Astrocyte (in vitro differentiated cells and primary cell): ENCODE data around the gene TBC1D9. TPM values are rescaled to one million over a fixed set of nuclear protein-coding genes. Genes with fewer than 3 reads are reported as not detected.

Experiments used
- DNase-seq: peaks from one replicate; pipeline ENCODE4 v3.0.0-alpha.2; 2010; ENCODE audit warnings: low read depth
- FAIRE-seq: peaks from 2 replicates; lab custom pipeline; 2011; peaks lifted over from hg19 to GRCh38; lab: Jason Lieb, UNC
- H2AFZ ChIP-seq: 2 replicates; pipeline ENCODE4 v1.6.0; 2012; ENCODE audit warnings: low read depth, low read length, inconsistent platforms
- H3K27ac ChIP-seq: 2 replicates; pipeline ENCODE4 v1.5.1; 2011; ENCODE audit warnings: low read depth, low read length, inconsistent platforms
- H3K27me3 ChIP-seq: 2 replicates; pipeline ENCODE4 v1.6.0; 2011; ENCODE audit warnings: low read length, inconsistent platforms; ENCODE audit not compliant: insufficient read depth
- H3K36me3 ChIP-seq: 2 replicates; pipeline ENCODE4 v1.5.1; 2011; ENCODE audit warnings: low read length, inconsistent platforms; ENCODE audit not compliant: insufficient read depth
- H3K4me1 ChIP-seq: 2 replicates; pipeline ENCODE4 v1.5.1; 2011; ENCODE audit warnings: low read length, inconsistent platforms; ENCODE audit not compliant: insufficient read depth
- H3K4me2 ChIP-seq: 2 replicates; pipeline ENCODE4 v1.6.0; 2012; ENCODE audit warnings: low read length, inconsistent platforms
- H3K4me3 ChIP-seq: 2 replicates; pipeline ENCODE4 v1.5.1; 2011; ENCODE audit warnings: low read depth, mild to moderate bottlenecking, low read length, inconsistent platforms; ENCODE audit not compliant: insufficient read depth
- H3K79me2 ChIP-seq: 2 replicates; pipeline ENCODE4 v1.6.0; 2012; ENCODE audit warnings: mild to moderate bottlenecking, low read length, inconsistent platforms; ENCODE audit not compliant: insufficient read depth
- H3K9ac ChIP-seq: 2 replicates; pipeline ENCODE4 v1.6.0; 2012; ENCODE audit warnings: mild to moderate bottlenecking, low read length, inconsistent platforms
- H3K9me3 ChIP-seq: 2 replicates; pipeline ENCODE4 v1.5.1; 2012; ENCODE audit warnings: low read depth, mild to moderate bottlenecking, low read length, inconsistent platforms; ENCODE audit not compliant: insufficient read depth
- H4K20me1 ChIP-seq: 2 replicates; pipeline ENCODE4 v1.6.0; 2012; ENCODE audit warnings: low read length, inconsistent platforms; ENCODE audit not compliant: insufficient read depth
- H3K27ac Mint-ChIP-seq: one replicate; pipeline ENCODE4 v1.8.0; 2021; ENCODE audit warnings: mild to moderate bottlenecking, mixed read lengths; ENCODE audit not compliant: unreplicated experiment
- H3K27me3 Mint-ChIP-seq: one replicate; pipeline ENCODE4 v1.8.0; 2021; ENCODE audit warnings: low read depth, mixed read lengths; ENCODE audit not compliant: unreplicated experiment
- H3K36me3 Mint-ChIP-seq: one replicate; pipeline ENCODE4 v1.8.0; 2021; ENCODE audit warnings: low read depth, mixed read lengths; ENCODE audit not compliant: unreplicated experiment
- H3K4me1 Mint-ChIP-seq: one replicate; pipeline ENCODE4 v1.8.0; 2021; ENCODE audit warnings: low read depth, mixed read lengths; ENCODE audit not compliant: unreplicated experiment
- H3K4me3 Mint-ChIP-seq: one replicate; pipeline ENCODE4 v1.8.0; 2021; ENCODE audit warnings: mild to moderate bottlenecking, moderate library complexity, mixed read lengths; ENCODE audit not compliant: unreplicated experiment
- H3K9me3 Mint-ChIP-seq: one replicate; pipeline ENCODE4 v1.8.0; 2021; ENCODE audit warnings: mild to moderate bottlenecking, mixed read lengths; ENCODE audit not compliant: unreplicated experiment
- EZH2 ChIP-seq: IDR thresholded peaks from 2 replicates; pipeline ENCODE4 v1.6.1; 2012; ENCODE audit warnings: mild to moderate bottlenecking, low read length, inconsistent platforms; ENCODE audit not compliant: insufficient read depth
- total RNA-seq: library from RNA; stranded (reverse); gene quantifications from 2 replicates; pipeline ENCODE4 v1.2.1, GENCODE V29; 2021
- TF ChIP-seq, protein P1 (sequence below): IDR thresholded peaks from 2 replicates; pipeline ENCODE4 v1.5.1; 2011; ENCODE audit warnings: low read depth, mild to moderate bottlenecking, inconsistent platforms, low read length, moderate library complexity; ENCODE audit not compliant: insufficient read depth

Gene TBC1D9
- total RNA-seq, 1 donor from 2014 or later = 31.6 TPM

DNA sequence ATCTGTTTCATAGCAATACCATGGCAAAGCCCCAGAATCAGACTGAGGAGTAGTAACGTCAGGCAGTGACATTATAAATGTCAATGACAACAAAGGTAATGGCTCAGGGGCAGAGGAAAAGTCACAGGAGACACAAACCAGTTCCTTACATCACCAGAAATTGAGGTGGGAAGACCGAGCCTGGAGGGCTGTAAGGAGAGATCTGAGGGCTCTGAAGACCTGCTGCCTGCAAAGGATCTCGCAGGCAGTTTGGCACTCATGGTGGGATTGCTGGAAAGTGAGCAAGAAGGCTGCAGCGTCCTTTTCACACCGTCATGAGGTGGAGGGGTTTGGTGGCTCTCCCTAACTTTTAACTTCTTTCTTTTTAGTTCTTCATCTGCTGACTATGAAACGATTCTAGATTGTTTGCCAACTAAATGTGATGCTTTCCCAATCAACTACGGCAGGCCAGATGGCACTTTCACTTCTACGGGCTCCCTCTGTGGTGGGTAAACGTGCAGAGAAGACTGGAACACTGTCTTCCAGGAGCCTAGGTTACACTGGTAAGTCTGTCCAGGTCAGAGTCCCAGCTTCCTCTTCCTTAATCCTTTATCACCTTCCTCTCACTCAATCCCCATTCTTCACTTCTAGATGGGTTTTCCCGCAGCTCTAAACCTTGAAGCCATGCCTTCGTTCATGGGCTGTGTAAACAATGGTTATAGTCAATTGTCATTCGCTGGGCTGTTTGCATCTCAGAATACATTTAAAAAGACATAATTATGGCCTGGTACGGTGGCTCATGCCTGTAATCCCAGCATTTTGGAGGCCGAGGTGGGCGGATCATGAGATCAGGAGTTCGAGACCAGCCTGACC lies 58.2 kb downstream of the TBC1D9 start:
- Histone ChIP-seq H3K4me2 (no peak overlapping the region), H3K4me1 (no peaks in the 10 kb centered on the region), H3K27ac (no peak overlapping the region), H3K27me3 (no peaks in the 10 kb centered on the region), H3K9ac (no peak overlapping the region), H4K20me1 (peaks cover 14% of the 10 kb centered on the region), H3K36me3 (peaks cover 4% of the 10 kb centered on the region), H3K9me3 (no peaks in the 10 kb centered on the region), H3K79me2 (peaks cover 3% of the 10 kb centered on the region), H3K4me3 (no peak overlapping the region), H2AFZ (no peak overlapping the region)
- Mint-ChIP-seq H3K4me3 (no peak overlapping the region), H3K4me1 (no peaks in the 10 kb centered on the region), H3K27me3 (no peaks in the 10 kb centered on the region), H3K36me3 (peaks cover 17% of the 10 kb centered on the region), H3K9me3 (no peaks in the 10 kb centered on the region), H3K27ac (no peak overlapping the region)
- TF ChIP-seq, protein P1, sequence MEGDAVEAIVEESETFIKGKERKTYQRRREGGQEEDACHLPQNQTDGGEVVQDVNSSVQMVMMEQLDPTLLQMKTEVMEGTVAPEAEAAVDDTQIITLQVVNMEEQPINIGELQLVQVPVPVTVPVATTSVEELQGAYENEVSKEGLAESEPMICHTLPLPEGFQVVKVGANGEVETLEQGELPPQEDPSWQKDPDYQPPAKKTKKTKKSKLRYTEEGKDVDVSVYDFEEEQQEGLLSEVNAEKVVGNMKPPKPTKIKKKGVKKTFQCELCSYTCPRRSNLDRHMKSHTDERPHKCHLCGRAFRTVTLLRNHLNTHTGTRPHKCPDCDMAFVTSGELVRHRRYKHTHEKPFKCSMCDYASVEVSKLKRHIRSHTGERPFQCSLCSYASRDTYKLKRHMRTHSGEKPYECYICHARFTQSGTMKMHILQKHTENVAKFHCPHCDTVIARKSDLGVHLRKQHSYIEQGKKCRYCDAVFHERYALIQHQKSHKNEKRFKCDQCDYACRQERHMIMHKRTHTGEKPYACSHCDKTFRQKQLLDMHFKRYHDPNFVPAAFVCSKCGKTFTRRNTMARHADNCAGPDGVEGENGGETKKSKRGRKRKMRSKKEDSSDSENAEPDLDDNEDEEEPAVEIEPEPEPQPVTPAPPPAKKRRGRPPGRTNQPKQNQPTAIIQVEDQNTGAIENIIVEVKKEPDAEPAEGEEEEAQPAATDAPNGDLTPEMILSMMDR = no peak
- no peak for TF ChIP-seq EZH2
- FAIRE-seq (no peak), DNase-seq (no peak)

DNA sequence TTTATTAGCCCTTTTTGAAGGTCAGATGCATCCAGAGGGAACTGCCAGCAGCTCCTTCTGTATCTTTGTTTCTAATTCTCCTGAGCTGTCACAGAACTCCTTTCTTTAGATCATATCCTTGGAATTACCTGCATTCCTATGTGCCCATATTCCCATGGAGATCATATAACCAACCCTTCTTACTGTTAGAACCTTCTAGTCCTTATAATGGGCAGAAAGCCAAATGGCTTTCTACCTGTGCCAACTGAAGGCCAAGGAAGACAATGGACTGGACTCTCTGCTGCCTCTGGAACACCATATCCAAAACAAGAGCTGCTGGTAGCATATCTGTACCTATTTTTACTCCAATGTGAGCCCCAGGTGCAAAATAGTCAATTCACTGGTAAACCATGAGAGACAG lies 60.7 kb downstream of the TBC1D9 start:
- Histone ChIP-seq H3K9ac (no peak overlapping the region), H4K20me1 (peaks cover 2% of the 10 kb centered on the region), H2AFZ (no peak overlapping the region), H3K27me3 (no peaks in the 10 kb centered on the region), H3K4me1 (no peaks in the 10 kb centered on the region), H3K4me3 (no peak overlapping the region), H3K27ac (no peak overlapping the region), H3K4me2 (no peak overlapping the region), H3K79me2 (no peaks in the 10 kb centered on the region), H3K9me3 (no peaks in the 10 kb centered on the region), H3K36me3 (peaks cover 4% of the 10 kb centered on the region)
- H3K9me3 Mint-ChIP-seq = no peaks in the 10 kb centered on the region
- no peak for FAIRE-seq
- TF ChIP-seq, protein P1 = no peak
- no peak for TF ChIP-seq EZH2
- H3K36me3 Mint-ChIP-seq = peaks cover 13% of the 10 kb centered on the region
- DNase-seq = no peak
- no peak overlapping the region for H3K27ac Mint-ChIP-seq
- H3K27me3 Mint-ChIP-seq = no peaks in the 10 kb centered on the region
- H3K4me3 Mint-ChIP-seq = no peak overlapping the region
- peaks cover 5% of the 10 kb centered on the region for H3K4me1 Mint-ChIP-seq

DNA sequence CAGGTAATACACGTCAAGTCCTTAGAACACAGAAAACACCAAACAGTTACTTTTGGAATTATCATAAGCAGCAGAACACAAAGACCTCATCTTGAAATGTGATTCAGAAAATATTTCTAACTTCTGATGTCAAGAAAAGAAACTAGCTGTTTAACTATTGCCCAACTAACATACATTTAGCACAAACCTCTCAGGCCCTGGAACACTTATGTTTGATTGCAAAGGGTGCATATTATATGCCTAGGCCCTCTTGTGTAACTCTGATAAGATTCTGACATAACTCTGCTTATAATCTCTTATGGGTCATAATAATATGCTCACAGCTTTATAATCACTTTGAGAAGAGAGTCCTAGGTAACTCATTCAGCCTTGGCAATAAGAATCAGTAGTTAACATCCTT lies 62.6 kb downstream of the TBC1D9 start:
- Histone ChIP-seq H3K27me3 (no peaks in the 10 kb centered on the region), H3K4me1 (peaks cover 7% of the 10 kb centered on the region), H3K27ac (no peak overlapping the region), H3K9ac (no peak overlapping the region), H3K9me3 (no peaks in the 10 kb centered on the region), H3K4me2 (no peak overlapping the region), H3K36me3 (peaks cover 4% of the 10 kb centered on the region), H3K79me2 (no peaks in the 10 kb centered on the region), H2AFZ (no peak overlapping the region), H3K4me3 (no peak overlapping the region), H4K20me1 (peaks cover 7% of the 10 kb centered on the region)
- H3K27ac Mint-ChIP-seq = no peak overlapping the region
- no peaks in the 10 kb centered on the region for H3K27me3 Mint-ChIP-seq
- peaks cover 11% of the 10 kb centered on the region for H3K4me1 Mint-ChIP-seq
- no peak overlapping the region for H3K4me3 Mint-ChIP-seq
- FAIRE-seq = peak; percentile 41
- no peak for DNase-seq
- peaks cover 4% of the 10 kb centered on the region for H3K36me3 Mint-ChIP-seq
- H3K9me3 Mint-ChIP-seq = no peaks in the 10 kb centered on the region
- no peak for TF ChIP-seq EZH2
- TF ChIP-seq, protein P1 = no peak
